Mammary epithelial cell (primary cell): ENCODE measurements around the gene FHDC1.

Experiments
- CTCF ChIP-seq, 2 donors: IDR thresholded peaks in 1 of 2; conservative IDR thresholded peaks in 1 of 2; 2 replicates each; pipeline ENCODE4 v1.5.1; 2011 to 2012; ENCODE audit warnings: inconsistent platforms in 2 of 2, low read length in 2 of 2, mild to moderate bottlenecking in 2 of 2, control low read depth in 1 of 2, low read depth in 1 of 2; ENCODE audit not compliant: insufficient read depth in 1 of 2; ENCODE audit errors: extremely low read depth in 1 of 2
- EZH2 ChIP-seq: IDR thresholded peaks from 2 replicates; pipeline ENCODE4 v1.6.1; 2012; ENCODE audit warnings: low read length, inconsistent platforms, borderline replicate concordance

GRCh38 chr4:152949930-152950329 lies 13.8 kb downstream of the FHDC1 start:
- TF ChIP-seq CTCF (conservative IDR thresholded peaks at IDR 0.05 in 1 of 2, IDR thresholded peaks at IDR 0.05 in 1 of 2; ENCODE audit: extremely low read depth in 1 of 2, insufficient read depth in 1 of 2, low read depth in 1 of 2, low read length in 2 of 2) = no peak
- TF ChIP-seq EZH2 = no peak
